ENCODE data around the gene NACC2. TPM values are rescaled to one million over a fixed set of nuclear protein-coding genes. Genes with fewer than 3 reads are reported as not detected.

Gene NACC2
- polyA plus RNA-seq, 1 of the 3 experiments (the other 2 are of a cell fraction), result 22.1 TPM

DNA sequence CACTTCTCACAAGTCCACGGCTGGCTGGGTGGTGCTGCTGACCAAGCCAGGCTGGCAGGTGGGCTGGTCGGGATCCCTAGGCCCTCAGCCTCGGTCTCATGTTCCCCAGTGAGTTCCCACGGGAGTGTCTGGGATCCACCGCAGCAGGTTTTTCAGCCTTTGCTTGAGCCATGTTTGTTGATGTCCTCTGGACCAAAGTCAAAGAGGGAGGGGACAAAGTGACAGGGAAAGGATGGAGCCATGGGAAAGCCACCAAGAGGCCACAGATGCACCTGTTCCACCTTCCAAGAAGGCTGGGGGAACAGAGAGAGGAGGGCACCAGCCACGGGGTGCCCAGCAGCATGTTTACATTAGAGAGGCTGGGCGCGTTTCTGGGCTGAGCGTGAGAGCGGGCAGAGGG is 131.2 kb downstream of the NACC2 start:
- Histone ChIP-seq H3K9me2 (no peaks in the 10 kb centered on the region), H3K36me3 (replicated peaks in 1 of 2; ENCODE audit: control insufficient read depth in 1 of 2, insufficient read depth in 2 of 2, low read length in 1 of 2) (no peaks in the 10 kb centered on the region), H3K4me2 (no peak overlapping the region), H3K27me3 (ENCODE audit: insufficient read depth) (no peaks in the 10 kb centered on the region), H3F3A (replicated peaks; ENCODE audit: insufficient read depth) (peaks cover 4% of the 10 kb centered on the region), H4K20me1 (ENCODE audit: insufficient read depth) (peaks cover 13% of the 10 kb centered on the region), H3K9ac (no peak overlapping the region), H3K27ac (ENCODE audit: low read depth in 2 of 2, low read length in 1 of 2) (no peak overlapping the region), H3K4me3 (ENCODE audit: low read depth in 2 of 2, low read length in 1 of 2) (no peak overlapping the region), H3K9me3 (no peaks in the 10 kb centered on the region), H3K79me2 (ENCODE audit: insufficient read depth) (peaks cover 20% of the 10 kb centered on the region; the same call in 1 of the 2 replicates), H3K4me1 (ENCODE audit: control insufficient read depth in 1 of 2, insufficient read depth in 2 of 2, low read depth in 1 of 2, low read length in 1 of 2) (peaks cover 10 to 30% of the 10 kb centered on the region in 2 experiments; a peak in 3 of 4 replicates), H2AFZ (ENCODE audit: low read depth) (no peak overlapping the region)
- CTCF ChIA-PET, result interaction anchor here (0.7 to 11.3 kb wide), 3 partner anchors 30 to 158 kb away, joined by 3 to 174 read pairs (median 3); no protein-coding TSS in a partner anchor
- TF ChIP-seq RFX5 (IDR thresholded peaks at IDR 0.05; ENCODE audit: low read length), result no peak
- TF ChIP-seq RCOR1 (IDR thresholded peaks at IDR 0.05; ENCODE audit: low read length), result no peak
- TF ChIP-seq EZH2phosphoT487 (IDR thresholded peaks at IDR 0.05; ENCODE audit: borderline replicate concordance, low read depth), result no peak
- TF ChIP-seq, protein P1, sequence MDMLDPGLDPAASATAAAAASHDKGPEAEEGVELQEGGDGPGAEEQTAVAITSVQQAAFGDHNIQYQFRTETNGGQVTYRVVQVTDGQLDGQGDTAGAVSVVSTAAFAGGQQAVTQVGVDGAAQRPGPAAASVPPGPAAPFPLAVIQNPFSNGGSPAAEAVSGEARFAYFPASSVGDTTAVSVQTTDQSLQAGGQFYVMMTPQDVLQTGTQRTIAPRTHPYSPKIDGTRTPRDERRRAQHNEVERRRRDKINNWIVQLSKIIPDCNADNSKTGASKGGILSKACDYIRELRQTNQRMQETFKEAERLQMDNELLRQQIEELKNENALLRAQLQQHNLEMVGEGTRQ (IDR thresholded peaks at IDR 0.05; ENCODE audit: borderline replicate concordance, low read depth, low read length), result no peak
- TF ChIP-seq, protein P2, sequence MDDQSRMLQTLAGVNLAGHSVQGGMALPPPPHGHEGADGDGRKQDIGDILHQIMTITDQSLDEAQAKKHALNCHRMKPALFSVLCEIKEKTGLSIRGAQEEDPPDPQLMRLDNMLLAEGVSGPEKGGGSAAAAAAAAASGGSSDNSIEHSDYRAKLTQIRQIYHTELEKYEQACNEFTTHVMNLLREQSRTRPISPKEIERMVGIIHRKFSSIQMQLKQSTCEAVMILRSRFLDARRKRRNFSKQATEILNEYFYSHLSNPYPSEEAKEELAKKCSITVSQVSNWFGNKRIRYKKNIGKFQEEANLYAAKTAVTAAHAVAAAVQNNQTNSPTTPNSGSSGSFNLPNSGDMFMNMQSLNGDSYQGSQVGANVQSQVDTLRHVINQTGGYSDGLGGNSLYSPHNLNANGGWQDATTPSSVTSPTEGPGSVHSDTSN (IDR thresholded peaks at IDR 0.05), result no peak
- no peak for TF ChIP-seq YY1 (IDR thresholded peaks at IDR 0.05; ENCODE audit: low read depth)
- no peak for TF ChIP-seq TEAD4 (IDR thresholded peaks at IDR 0.05; ENCODE audit: borderline replicate concordance, insufficient read depth)
- TF ChIP-seq FOXJ3 (CRISPR knock-in tag; IDR thresholded peaks at IDR 0.05), result no peak
- TF ChIP-seq GATA2 (CRISPR knock-in tag; IDR thresholded peaks at IDR 0.05), result no peak
- no peak for TF ChIP-seq GABPA (IDR thresholded peaks at IDR 0.05; ENCODE audit: low read depth)
- no peak for TF ChIP-seq FOXM1 (IDR thresholded peaks at IDR 0.05; ENCODE audit: low read depth)
- no peak for TF ChIP-seq CHD2 (IDR thresholded peaks at IDR 0.05; ENCODE audit: low read length, partially characterized antibody)
- TF ChIP-seq EP300 (IDR thresholded peaks at IDR 0.05; ENCODE audit: borderline replicate concordance in 1 of 2, low read depth in 1 of 2, low read length in 1 of 2), result no peak
- no peak for TF ChIP-seq POLR2AphosphoS5 (IDR thresholded peaks at IDR 0.05; ENCODE audit: low read depth, low read length)
- no peak for TF ChIP-seq JUND (IDR thresholded peaks at IDR 0.05)
- no peak for TF ChIP-seq MEF2A (IDR thresholded peaks at IDR 0.05; ENCODE audit: borderline replicate concordance, low read depth)
- TF ChIP-seq, protein P3, sequence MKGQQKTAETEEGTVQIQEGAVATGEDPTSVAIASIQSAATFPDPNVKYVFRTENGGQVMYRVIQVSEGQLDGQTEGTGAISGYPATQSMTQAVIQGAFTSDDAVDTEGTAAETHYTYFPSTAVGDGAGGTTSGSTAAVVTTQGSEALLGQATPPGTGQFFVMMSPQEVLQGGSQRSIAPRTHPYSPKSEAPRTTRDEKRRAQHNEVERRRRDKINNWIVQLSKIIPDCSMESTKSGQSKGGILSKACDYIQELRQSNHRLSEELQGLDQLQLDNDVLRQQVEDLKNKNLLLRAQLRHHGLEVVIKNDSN (IDR thresholded peaks at IDR 0.05; ENCODE audit: borderline replicate concordance, low read depth), result no peak
- TF ChIP-seq MXI1 (IDR thresholded peaks at IDR 0.05; ENCODE audit: low read depth, low read length), result no peak
- TF ChIP-seq SIN3A (IDR thresholded peaks at IDR 0.05; ENCODE audit: borderline replicate concordance, low read depth, low read length), result no peak
- no peak for TF ChIP-seq RXRA (IDR thresholded peaks at IDR 0.05; ENCODE audit: borderline replicate concordance, low read depth)
- DNase-seq, result no peak
- WGBS (ENCODE audit: low lambda C conversion rate), result 92% methylated on average over 10 of the region's 10 CpGs
- POLR2A ChIA-PET, result no interaction called here
